Brain pericyte (primary cell): ENCODE measurements around the gene DONSON.
"Not testable (repeated sequence)": the region's sequence is repeated elsewhere in the genome, so short reads cannot be mapped to it uniquely, and the experiment has no call there.

Source experiments
- DNase-seq: peaks from one replicate; pipeline ENCODE4 v3.0.0-alpha.2; 2012; ENCODE audit warnings: low read depth, low spot score

The DONSON gene

GRCh38 chr21:33588485-33589335, at the start of gene DONSON:
DONSON (minus strand) TSS chr21:33588684; CDS start chr21:33588641, 43 bp downstream.
- peak; percentile 42 for DNase-seq

- no peak for DNase-seq
These were observed 45.8 kb upstream of the DONSON start for GRCh38 chr21:33634254-33634653.

GRCh38 chr21:33626151-33626550, 37.7 kb upstream of the DONSON start:
- DNase-seq, result not testable (repeated sequence)

GRCh38 chr21:33622253-33622652, 33.8 kb upstream of the DONSON start:
- no peak for DNase-seq

- no peak for DNase-seq
These were observed 31.2 kb upstream of the DONSON start for GRCh38 chr21:33619726-33620125.

GRCh38 chr21:33618407-33618806, 29.9 kb upstream of the DONSON start:
- no peak for DNase-seq

- DNase-seq, result not testable (repeated sequence)
These were observed 29.1 kb upstream of the DONSON start for GRCh38 chr21:33617565-33617964.

GRCh38 chr21:33611006-33611744, 22.7 kb upstream of the DONSON start:
- DNase-seq, result no peak

- DNase-seq, result no peak
These were observed 20.1 kb upstream of the DONSON start for GRCh38 chr21:33608559-33608958.

GRCh38 chr21:33598051-33598450, 9.6 kb upstream of the DONSON start:
- DNase-seq, result no peak

GRCh38 chr21:33587792-33588484, 546 bp downstream of the DONSON start:
- no peak for DNase-seq

GRCh38 chr21:33586927-33587326, 1.6 kb downstream of the DONSON start:
- DNase-seq, result no peak

GRCh38 chr21:33584455-33584854, 4.0 kb downstream of the DONSON start:
- no peak for DNase-seq

GRCh38 chr21:33578959-33579542, 9.4 kb downstream of the DONSON start:
- no peak for DNase-seq

GRCh38 chr21:33578214-33578613, 10.3 kb downstream of the DONSON start:
- no peak for DNase-seq

- not testable (repeated sequence) for DNase-seq
These were observed 11.7 kb downstream of the DONSON start for GRCh38 chr21:33576741-33577141.

- DNase-seq, result no peak
These were observed 16.1 kb downstream of the DONSON start for GRCh38 chr21:33572350-33572749.

- DNase-seq, result no peak
These were observed 18.5 kb downstream of the DONSON start for GRCh38 chr21:33569991-33570390.

- DNase-seq, result no peak
These were observed 20.0 kb downstream of the DONSON start for GRCh38 chr21:33568448-33568847.

GRCh38 chr21:33567914-33568313, 20.6 kb downstream of the DONSON start:
- DNase-seq, result no peak

- DNase-seq, result no peak
These were observed 22.0 kb downstream of the DONSON start for GRCh38 chr21:33566514-33566913.

GRCh38 chr21:33562389-33562788, 26.1 kb downstream of the DONSON start:
- DNase-seq, result no peak
